C4-2B (cell line): Measurements from ENCODE around the gene PSD4.

Source experiments
- ZFX ChIP-seq: fragments of 450-650 bp; IDR thresholded peaks from 2 replicates; pipeline ENCODE4 v1.6.1; 2017
- TF ChIP-seq, protein P1 (sequence below): fragments of 450-650 bp; conservative IDR thresholded peaks from 2 replicates; pipeline ENCODE4 v1.5.1; 2017; ENCODE audit warnings: mild to moderate bottlenecking

DNA sequence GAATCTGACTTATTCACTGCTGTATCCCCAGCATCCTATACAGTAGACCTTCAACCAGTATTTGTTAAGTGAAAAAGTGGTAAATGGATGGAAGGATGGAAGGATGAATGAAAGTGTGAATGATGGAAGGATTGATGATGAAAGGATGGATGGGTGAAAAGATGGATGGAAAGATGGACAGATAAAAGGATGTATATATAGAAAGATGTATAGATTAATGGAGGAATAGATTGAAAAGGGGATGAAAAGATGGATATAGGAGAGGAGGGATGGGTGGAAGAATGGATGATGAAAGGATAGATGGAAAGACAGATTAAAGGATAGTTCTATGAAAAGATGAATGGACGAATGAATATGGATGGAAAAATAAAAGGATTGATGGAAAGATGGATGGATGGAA lies 50.0 kb downstream of the PSD4 start:
- TF ChIP-seq, protein P1, sequence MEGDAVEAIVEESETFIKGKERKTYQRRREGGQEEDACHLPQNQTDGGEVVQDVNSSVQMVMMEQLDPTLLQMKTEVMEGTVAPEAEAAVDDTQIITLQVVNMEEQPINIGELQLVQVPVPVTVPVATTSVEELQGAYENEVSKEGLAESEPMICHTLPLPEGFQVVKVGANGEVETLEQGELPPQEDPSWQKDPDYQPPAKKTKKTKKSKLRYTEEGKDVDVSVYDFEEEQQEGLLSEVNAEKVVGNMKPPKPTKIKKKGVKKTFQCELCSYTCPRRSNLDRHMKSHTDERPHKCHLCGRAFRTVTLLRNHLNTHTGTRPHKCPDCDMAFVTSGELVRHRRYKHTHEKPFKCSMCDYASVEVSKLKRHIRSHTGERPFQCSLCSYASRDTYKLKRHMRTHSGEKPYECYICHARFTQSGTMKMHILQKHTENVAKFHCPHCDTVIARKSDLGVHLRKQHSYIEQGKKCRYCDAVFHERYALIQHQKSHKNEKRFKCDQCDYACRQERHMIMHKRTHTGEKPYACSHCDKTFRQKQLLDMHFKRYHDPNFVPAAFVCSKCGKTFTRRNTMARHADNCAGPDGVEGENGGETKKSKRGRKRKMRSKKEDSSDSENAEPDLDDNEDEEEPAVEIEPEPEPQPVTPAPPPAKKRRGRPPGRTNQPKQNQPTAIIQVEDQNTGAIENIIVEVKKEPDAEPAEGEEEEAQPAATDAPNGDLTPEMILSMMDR: no peak
- no peak for TF ChIP-seq ZFX
